ENCODE measurements around the gene RBM26.

GRCh38 chr13:79320433-79320832, 85.6 kb downstream of the RBM26 start:
- TF ChIP-seq CTCF (conservative IDR thresholded peaks at IDR 0.05; ENCODE audit: low read depth in 2 of 2) (no peak), STAT1 (IDR thresholded peaks at IDR 0.05; ENCODE audit: unreplicated experiment) (no peak), POLR2AphosphoS5 (IDR thresholded peaks at IDR 0.05; ENCODE audit: low read depth) (no peak), EZH2 (IDR thresholded peaks at IDR 0.05; ENCODE audit: low read depth, unreplicated experiment) (no peak), REST (IDR thresholded peaks at IDR 0.05; ENCODE audit: unreplicated experiment) (no peak), JUNB (IDR thresholded peaks at IDR 0.05; ENCODE audit: unreplicated experiment) (no peak), EZH2phosphoT487 (IDR thresholded peaks at IDR 0.05; ENCODE audit: unreplicated experiment) (no peak), CREB1 (CRISPR knock-in tag; IDR thresholded peaks at IDR 0.05; ENCODE audit: low read depth) (no peak), ETS1 (IDR thresholded peaks at IDR 0.05) (no peak), ZNF114 (CRISPR knock-in tag; IDR thresholded peaks at IDR 0.05) (no peak), NANOG (IDR thresholded peaks at IDR 0.05; ENCODE audit: borderline replicate concordance) (no peak), ZNF462 (CRISPR knock-in tag; IDR thresholded peaks at IDR 0.05) (no peak)

Measured in GM23338 (cell line).